Choroid plexus epithelial cell (primary cell): ENCODE results near the gene SLC5A6.
A peak's percentile ranks its signal among the peaks of the same experiment; 100 is the strongest.
"Not testable (repeated sequence)": the region's sequence is repeated elsewhere in the genome, so short reads cannot be mapped to it uniquely, and the experiment has no call there.

ENCODE experiments used
- DNase-seq: peaks from one replicate; pipeline ENCODE4 v3.0.0-alpha.2; 2010; ENCODE audit warnings: low read depth
- H3K4me3 ChIP-seq: 2 replicates; pipeline ENCODE4 v1.5.1; 2011; ENCODE audit warnings: low read depth, mild to moderate bottlenecking, control low read depth, low read length, moderate library complexity
- TF ChIP-seq, protein P1 (sequence below): conservative IDR thresholded peaks from 2 replicates; pipeline ENCODE4 v1.5.1; 2011; ENCODE audit warnings: low read depth, mild to moderate bottlenecking, control low read depth, inconsistent platforms, low read length, moderate library complexity

Gene SLC5A6

GRCh38 chr2:27185331-27186026 lies 26.6 kb downstream of the SLC5A6 start:
- TF ChIP-seq, protein P1, sequence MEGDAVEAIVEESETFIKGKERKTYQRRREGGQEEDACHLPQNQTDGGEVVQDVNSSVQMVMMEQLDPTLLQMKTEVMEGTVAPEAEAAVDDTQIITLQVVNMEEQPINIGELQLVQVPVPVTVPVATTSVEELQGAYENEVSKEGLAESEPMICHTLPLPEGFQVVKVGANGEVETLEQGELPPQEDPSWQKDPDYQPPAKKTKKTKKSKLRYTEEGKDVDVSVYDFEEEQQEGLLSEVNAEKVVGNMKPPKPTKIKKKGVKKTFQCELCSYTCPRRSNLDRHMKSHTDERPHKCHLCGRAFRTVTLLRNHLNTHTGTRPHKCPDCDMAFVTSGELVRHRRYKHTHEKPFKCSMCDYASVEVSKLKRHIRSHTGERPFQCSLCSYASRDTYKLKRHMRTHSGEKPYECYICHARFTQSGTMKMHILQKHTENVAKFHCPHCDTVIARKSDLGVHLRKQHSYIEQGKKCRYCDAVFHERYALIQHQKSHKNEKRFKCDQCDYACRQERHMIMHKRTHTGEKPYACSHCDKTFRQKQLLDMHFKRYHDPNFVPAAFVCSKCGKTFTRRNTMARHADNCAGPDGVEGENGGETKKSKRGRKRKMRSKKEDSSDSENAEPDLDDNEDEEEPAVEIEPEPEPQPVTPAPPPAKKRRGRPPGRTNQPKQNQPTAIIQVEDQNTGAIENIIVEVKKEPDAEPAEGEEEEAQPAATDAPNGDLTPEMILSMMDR, result no peak
- H3K4me3 ChIP-seq, result no peak overlapping the region
- peak; percentile 57 for DNase-seq

DNA sequence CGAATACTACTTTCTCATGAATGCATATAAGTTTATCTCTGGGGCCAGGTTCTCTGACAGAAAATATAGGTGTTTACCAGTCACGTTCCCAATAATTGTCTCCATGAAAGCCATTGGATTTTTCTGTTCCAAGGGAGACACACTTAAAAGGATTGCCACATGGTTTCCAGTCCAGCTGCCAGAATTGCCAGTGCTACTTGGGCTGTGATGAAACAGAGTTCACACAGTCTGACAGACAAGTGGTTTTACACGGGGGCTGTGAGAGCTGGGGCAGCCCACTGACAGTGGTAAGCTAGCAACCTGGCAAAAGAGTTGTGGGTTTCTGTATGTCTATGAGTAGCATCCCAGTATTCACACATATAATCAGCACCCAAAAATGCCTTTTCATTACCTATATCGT lies 28.0 kb downstream of the SLC5A6 start:
- H3K4me3 ChIP-seq, result no peak overlapping the region
- DNase-seq, result peak; percentile 36
- TF ChIP-seq, protein P1, result no peak

GRCh38 chr2:27182346-27182745 lies 29.7 kb downstream of the SLC5A6 start:
- no peak overlapping the region for H3K4me3 ChIP-seq
- TF ChIP-seq, protein P1, result no peak
- DNase-seq, result peak; percentile 49

DNA sequence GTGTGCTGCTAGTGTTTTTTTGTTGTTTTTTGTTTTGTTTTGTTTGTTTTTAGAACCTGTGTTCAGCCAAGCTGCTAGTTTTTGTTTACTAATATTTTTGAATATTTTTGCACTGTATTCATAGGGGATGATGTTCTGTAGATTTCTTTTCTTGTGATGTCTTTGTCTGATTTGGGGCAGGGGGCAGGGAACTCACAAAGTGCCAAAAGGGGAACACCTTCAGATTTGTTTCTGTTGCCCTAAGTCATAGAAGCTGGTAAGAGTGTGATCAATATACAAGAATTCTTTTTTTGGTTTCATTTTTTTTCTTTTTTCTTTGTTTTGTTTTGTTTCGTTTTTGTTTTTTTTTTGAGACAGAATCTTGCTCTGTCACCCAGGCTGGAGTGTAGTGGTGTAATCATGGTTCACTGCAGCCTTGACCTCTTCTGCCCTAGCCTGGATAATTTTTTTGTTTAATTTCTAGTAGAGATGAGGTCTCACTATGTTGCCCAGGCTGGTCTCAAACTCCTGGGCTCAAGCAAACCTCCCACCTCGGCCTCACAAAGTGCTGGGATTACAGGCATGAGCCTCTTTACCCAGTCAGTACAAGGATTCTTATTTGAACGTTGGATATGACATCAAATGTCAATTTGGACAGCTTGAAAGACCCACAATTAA lies 32.6 kb downstream of the SLC5A6 start:
- H3K4me3 ChIP-seq, result no peak overlapping the region
- TF ChIP-seq, protein P1, result no peak
- no peak for DNase-seq

- TF ChIP-seq, protein P1, result no peak
- H3K4me3 ChIP-seq, result no peak overlapping the region
Measured at GRCh38 chr2:27178469-27178868, 33.6 kb downstream of the SLC5A6 start.

DNA sequence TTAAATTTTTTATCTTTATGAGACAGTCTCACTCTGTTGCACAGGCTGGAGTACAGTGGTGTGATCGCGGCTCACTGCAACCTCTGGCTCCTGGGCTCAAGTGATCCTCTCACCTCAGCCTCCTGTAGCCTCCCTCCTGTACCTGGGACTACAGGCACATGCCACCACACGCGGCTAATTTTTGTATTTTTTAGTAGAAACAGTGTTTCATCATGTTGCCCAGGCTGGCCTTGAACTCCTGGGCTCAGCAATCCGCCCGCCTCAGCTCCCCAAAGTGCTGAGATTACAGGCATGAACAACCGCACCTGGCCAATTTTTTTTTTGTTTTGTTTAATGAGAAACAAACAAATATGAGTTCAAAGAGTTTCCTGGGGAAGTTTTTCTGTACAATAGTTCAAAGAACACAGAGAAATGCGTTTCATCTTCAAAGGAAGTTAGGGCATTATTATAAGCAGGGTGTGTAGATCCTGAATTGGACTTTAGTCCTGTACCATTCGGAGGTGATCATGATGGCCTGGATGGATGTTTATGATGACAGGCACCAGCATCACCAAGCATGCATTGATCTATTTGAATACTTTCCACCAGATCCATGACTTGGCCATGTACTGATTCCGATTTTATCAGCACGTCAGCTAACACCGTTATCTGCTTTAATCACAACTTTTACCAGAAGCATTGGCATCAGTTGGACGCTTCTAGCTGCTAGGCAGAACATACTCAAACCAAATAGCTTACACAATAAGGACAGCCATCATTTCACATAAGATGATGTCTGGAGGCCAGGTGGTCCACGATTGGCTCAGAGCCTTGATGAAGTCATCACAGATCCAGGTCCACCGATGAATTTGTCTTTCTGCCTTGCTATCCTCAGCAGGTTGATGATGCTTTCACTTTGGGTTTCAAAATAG lies 34.4 kb downstream of the SLC5A6 start:
- DNase-seq, result no peak
- TF ChIP-seq, protein P1, result no peak
- no peak overlapping the region for H3K4me3 ChIP-seq

More at GRCh38 chr2:27178469-27178868, 33.6 kb downstream of the SLC5A6 start:
- no peak for DNase-seq

GRCh38 chr2:27175781-27176180 lies 36.3 kb downstream of the SLC5A6 start:
- H3K4me3 ChIP-seq, DNase-seq: not testable (repeated sequence)
